KG1 (cell line): ENCODE measurements around the gene BRWD1.
"Not testable (repeated sequence)": the region's sequence is repeated elsewhere in the genome, so short reads cannot be mapped to it uniquely, and the experiment has no call there.

Experiments
- DNase-seq: peaks from one replicate; lab custom pipeline; 2025; lab: John Stamatoyannopoulos, UW

BRWD1 gene

GRCh38 chr21:39281853-39282252 lies 31.6 kb downstream of the BRWD1 start:
- no peak for DNase-seq

GRCh38 chr21:39281207-39281606 lies 32.2 kb downstream of the BRWD1 start:
- DNase-seq = no peak

- DNase-seq = no peak
Observed at GRCh38 chr21:39269620-39270019, 43.8 kb downstream of the BRWD1 start.

- no peak for DNase-seq
Observed at GRCh38 chr21:39265603-39266002, 47.8 kb downstream of the BRWD1 start.

GRCh38 chr21:39263372-39263771 lies 50.1 kb downstream of the BRWD1 start:
- DNase-seq = no peak

- no peak for DNase-seq
Observed at GRCh38 chr21:39258207-39258606, 55.2 kb downstream of the BRWD1 start.

GRCh38 chr21:39251326-39251725 lies 62.1 kb downstream of the BRWD1 start:
- DNase-seq = no peak

- DNase-seq = no peak
Observed at GRCh38 chr21:39238275-39238674, 75.2 kb downstream of the BRWD1 start.

GRCh38 chr21:39232861-39233291 lies 80.6 kb downstream of the BRWD1 start:
- no peak for DNase-seq

GRCh38 chr21:39224930-39225329 lies 88.5 kb downstream of the BRWD1 start:
- no peak for DNase-seq

GRCh38 chr21:39221997-39222486 lies 91.4 kb downstream of the BRWD1 start:
- DNase-seq = no peak

- no peak for DNase-seq
Observed at GRCh38 chr21:39221282-39221996, 92.0 kb downstream of the BRWD1 start.

GRCh38 chr21:39220875-39221274 lies 92.6 kb downstream of the BRWD1 start:
- not testable (repeated sequence) for DNase-seq

GRCh38 chr21:39220150-39220549 lies 93.3 kb downstream of the BRWD1 start:
- no peak for DNase-seq

- DNase-seq = no peak
Observed at GRCh38 chr21:39218082-39218409, 95.4 kb downstream of the BRWD1 start.

- DNase-seq = no peak
Observed at GRCh38 chr21:39217356-39218081, 95.9 kb downstream of the BRWD1 start.

GRCh38 chr21:39216290-39216689 lies 97.1 kb downstream of the BRWD1 start:
- no peak for DNase-seq

- no peak for DNase-seq
Observed at GRCh38 chr21:39215078-39215477, 98.4 kb downstream of the BRWD1 start.

- no peak for DNase-seq
Observed at GRCh38 chr21:39209334-39209688, 104.1 kb downstream of the BRWD1 start.

- DNase-seq = no peak
Observed at GRCh38 chr21:39208624-39209333, 104.7 kb downstream of the BRWD1 start.

GRCh38 chr21:39204134-39204533 lies 109.3 kb downstream of the BRWD1 start:
- DNase-seq = no peak

GRCh38 chr21:39198800-39199199 lies 114.6 kb downstream of the BRWD1 start:
- no peak for DNase-seq
